ENCODE results near the gene GLS. TPM values are rescaled to one million over a fixed set of nuclear protein-coding genes. Genes with fewer than 3 reads are reported as not detected.

Gene GLS
- total RNA-seq, 2 donors from 2014 or later = 415 to 476 TPM

DNA sequence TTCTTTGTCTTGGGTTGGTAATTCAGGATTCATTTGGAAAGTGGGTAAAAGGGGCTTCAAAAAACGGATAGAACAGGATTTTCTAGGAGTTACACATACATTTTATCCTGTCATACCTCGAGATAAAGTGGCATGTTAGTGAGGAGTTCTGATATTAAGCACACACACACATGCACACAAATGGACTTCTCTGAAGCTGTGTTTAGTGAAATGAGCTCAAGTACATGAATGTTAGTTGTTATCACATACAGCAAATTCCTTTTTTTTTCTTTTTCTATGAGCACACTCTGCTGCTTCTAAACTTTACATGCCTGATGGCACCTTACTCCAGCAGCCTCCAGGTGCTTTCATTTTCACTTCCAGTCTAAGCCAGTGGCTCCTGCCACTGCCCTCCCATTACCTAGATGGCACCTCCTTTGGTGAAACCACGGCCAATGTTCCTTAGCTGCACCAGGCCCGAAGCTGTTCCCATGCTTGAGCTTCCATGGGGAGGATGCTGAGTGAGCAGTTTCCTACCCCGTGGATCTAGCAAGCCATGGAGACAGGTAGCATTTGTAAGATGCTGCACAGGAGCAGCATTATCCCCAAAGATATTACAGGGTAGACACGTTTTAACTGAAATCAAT lies 83.7 kb downstream of the GLS start:
- Histone ChIP-seq H3K4me1 (ENCODE audit: control insufficient read depth in 1 of 2, low read depth in 2 of 2) (peaks cover 3 to 13% of the 10 kb centered on the region in 2 donors), H3K4me3 (no peak overlapping the region), H3K9me3 (no peaks in the 10 kb centered on the region), H3K36me3 (peaks cover 13% of the 10 kb centered on the region), H3K27me3 (replicated peaks; ENCODE audit: insufficient read depth) (no peaks in the 10 kb centered on the region), H3K27ac (no peak overlapping the region)
- TF ChIP-seq, protein P1, sequence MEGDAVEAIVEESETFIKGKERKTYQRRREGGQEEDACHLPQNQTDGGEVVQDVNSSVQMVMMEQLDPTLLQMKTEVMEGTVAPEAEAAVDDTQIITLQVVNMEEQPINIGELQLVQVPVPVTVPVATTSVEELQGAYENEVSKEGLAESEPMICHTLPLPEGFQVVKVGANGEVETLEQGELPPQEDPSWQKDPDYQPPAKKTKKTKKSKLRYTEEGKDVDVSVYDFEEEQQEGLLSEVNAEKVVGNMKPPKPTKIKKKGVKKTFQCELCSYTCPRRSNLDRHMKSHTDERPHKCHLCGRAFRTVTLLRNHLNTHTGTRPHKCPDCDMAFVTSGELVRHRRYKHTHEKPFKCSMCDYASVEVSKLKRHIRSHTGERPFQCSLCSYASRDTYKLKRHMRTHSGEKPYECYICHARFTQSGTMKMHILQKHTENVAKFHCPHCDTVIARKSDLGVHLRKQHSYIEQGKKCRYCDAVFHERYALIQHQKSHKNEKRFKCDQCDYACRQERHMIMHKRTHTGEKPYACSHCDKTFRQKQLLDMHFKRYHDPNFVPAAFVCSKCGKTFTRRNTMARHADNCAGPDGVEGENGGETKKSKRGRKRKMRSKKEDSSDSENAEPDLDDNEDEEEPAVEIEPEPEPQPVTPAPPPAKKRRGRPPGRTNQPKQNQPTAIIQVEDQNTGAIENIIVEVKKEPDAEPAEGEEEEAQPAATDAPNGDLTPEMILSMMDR (IDR thresholded peaks at IDR 0.05) = no peak
- ATAC-seq (ENCODE audit: insufficient number of reproducible peaks, low FRiP score, low read depth) (no peak), DNase-seq (ENCODE audit: low spot score) (no peak)

DNA sequence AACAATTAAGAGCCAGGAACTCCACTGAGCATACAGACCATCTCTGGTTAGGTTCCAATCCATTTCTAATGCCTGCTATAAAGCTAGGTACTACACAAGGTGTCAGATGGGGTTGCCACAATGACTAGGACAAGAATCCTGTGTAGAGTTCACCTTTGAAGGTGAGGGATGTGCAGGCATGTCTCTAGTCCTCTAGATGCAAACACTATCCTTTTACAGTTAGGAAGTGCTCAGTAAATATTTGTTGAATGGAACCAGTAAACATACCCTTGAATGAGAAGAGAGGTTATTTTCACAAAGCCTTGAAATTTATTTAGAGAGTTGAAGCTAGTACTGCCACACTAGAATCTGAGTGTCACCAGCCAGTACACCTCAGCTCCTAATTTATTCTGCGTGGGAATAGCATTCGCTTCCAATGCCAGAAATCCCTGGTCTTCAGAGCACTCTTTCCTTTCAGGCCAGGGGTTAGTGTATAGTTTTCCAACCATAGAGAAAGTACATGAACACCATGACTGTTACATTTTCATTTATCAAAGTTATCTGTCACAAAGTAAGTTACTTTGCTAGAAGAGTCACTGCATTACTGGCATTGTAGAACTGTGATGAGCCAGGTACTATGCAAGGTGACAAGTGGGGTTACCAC lies 85.1 kb downstream of the GLS start:
- Histone ChIP-seq H3K27ac (no peak overlapping the region), H3K9me3 (no peaks in the 10 kb centered on the region), H3K36me3 (peaks cover 16% of the 10 kb centered on the region)

DNA sequence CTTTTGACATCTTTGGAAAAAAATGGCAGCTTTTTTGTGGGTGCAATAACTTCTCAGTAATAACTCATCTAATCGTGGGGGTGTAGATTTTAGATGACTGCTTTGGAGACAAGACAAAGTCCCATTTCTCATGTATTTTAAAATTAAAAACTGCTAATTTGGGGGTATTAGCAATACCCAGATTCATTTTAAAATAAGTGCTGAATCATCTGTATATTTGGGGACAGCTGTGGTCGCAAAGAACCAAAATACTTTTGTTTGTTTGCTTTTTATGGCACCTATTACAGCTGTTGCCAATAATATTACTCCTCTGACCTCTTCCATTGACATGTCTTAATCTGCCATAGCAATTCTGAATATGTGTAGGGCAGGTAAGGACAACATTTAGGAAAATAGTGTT lies 87.9 kb downstream of the GLS start:
- peaks cover 23% of the 10 kb centered on the region for H3K36me3 ChIP-seq
- peak overlapping the region in 1 of 2 donors; percentile 11 for H3K27ac ChIP-seq
- no peaks in the 10 kb centered on the region for H3K9me3 ChIP-seq
- no peaks in the 10 kb centered on the region for H3K27me3 ChIP-seq (replicated peaks; ENCODE audit: insufficient read depth)
- ATAC-seq (ENCODE audit: insufficient number of reproducible peaks, low FRiP score, low read depth) (no peak), DNase-seq (ENCODE audit: low spot score) (no peak)
- H3K4me3 ChIP-seq = no peak overlapping the region
- peaks cover 0 to 7% of the 10 kb centered on the region in 2 donors for H3K4me1 ChIP-seq (ENCODE audit: control insufficient read depth in 1 of 2, low read depth in 2 of 2)
- TF ChIP-seq, protein P1 (IDR thresholded peaks at IDR 0.05) = no peak

More for the DNA sequence above, 85.1 kb downstream of the GLS start:
- no peaks in the 10 kb centered on the region for H3K27me3 ChIP-seq (replicated peaks; ENCODE audit: insufficient read depth)
- DNase-seq (ENCODE audit: low spot score) (no peak), ATAC-seq (ENCODE audit: insufficient number of reproducible peaks, low FRiP score, low read depth) (no peak)
- no peak overlapping the region for H3K4me3 ChIP-seq
- TF ChIP-seq, protein P1 (IDR thresholded peaks at IDR 0.05) = no peak
- peaks cover 3 to 13% of the 10 kb centered on the region in 2 donors for H3K4me1 ChIP-seq (ENCODE audit: control insufficient read depth in 1 of 2, low read depth in 2 of 2)

DNA sequence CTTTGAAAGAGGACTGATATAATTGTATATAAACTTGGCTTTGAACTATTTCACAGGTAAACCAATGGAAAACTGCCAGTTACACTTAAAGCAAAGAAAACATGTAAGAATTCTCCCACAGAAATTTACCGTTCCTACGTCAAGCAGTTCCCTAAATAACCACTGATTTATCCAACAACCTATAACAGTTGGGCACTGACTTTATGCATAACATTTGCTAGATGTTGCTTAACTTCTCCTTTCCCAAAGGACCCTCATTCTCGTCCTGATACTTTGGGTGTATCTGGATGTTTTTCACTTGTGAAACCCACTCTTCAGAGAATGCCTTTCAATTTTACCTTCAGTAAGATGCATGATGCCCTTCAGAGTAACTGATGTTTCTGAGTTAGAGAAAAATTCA lies 89.5 kb downstream of the GLS start:
- Histone ChIP-seq H3K4me3 (no peak overlapping the region), H3K27ac (no peak overlapping the region), H3K27me3 (replicated peaks; ENCODE audit: insufficient read depth) (no peaks in the 10 kb centered on the region), H3K9me3 (no peaks in the 10 kb centered on the region), H3K4me1 (ENCODE audit: control insufficient read depth in 1 of 2, low read depth in 2 of 2) (peaks cover 3 to 23% of the 10 kb centered on the region in 2 donors), H3K36me3 (peaks cover 19% of the 10 kb centered on the region)
- no peak for DNase-seq (ENCODE audit: low spot score)
- ATAC-seq (ENCODE audit: insufficient number of reproducible peaks, low FRiP score, low read depth) = no peak
- TF ChIP-seq, protein P1 (IDR thresholded peaks at IDR 0.05) = no peak

DNA sequence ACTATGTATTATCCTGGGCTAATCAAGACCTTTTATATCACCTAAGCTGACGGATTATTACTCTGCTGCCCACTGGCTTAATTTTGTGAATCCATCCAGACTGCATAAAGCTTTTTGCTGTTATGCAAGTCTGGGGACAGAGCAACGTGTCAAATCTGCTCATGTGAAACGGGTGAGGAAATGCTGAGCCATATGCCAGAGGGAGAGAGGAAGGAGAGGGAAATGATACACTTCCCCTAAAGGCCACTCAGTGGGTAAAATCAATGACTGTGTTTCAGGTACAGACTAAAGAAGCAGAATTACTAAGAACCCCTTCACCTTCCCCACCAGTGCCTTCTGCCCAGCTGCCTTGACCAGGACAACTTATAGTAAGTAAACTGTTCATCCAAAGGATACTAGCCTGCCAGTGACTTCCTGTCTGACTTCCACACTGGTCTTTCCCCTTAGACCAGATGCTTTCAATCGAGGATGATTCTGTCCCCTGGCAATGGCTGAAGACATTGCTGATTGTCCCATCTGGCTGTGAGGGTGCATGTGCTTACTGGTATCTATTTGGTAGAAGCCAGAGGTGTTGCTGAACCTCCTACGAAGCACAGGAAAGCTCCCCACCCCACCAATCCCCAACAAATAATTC lies 90.4 kb downstream of the GLS start:
- Histone ChIP-seq H3K9me3 (no peaks in the 10 kb centered on the region), H3K27me3 (replicated peaks; ENCODE audit: insufficient read depth) (no peaks in the 10 kb centered on the region), H3K4me3 (no peak overlapping the region), H3K4me1 (ENCODE audit: control insufficient read depth in 1 of 2, low read depth in 2 of 2) (peaks cover 3 to 25% of the 10 kb centered on the region in 2 donors), H3K27ac (no peak overlapping the region), H3K36me3 (peaks cover 25% of the 10 kb centered on the region)
- TF ChIP-seq, protein P1 (IDR thresholded peaks at IDR 0.05) = no peak
- DNase-seq (ENCODE audit: low spot score) = no peak
- ATAC-seq (ENCODE audit: insufficient number of reproducible peaks, low FRiP score, low read depth) = no peak

All from thoracic aorta (tissue), 2 donors.